ENCODE data around the gene SLC25A22.
A peak's percentile ranks its signal among the peaks of the same experiment; 100 is the strongest.

Gene SLC25A22

DNA sequence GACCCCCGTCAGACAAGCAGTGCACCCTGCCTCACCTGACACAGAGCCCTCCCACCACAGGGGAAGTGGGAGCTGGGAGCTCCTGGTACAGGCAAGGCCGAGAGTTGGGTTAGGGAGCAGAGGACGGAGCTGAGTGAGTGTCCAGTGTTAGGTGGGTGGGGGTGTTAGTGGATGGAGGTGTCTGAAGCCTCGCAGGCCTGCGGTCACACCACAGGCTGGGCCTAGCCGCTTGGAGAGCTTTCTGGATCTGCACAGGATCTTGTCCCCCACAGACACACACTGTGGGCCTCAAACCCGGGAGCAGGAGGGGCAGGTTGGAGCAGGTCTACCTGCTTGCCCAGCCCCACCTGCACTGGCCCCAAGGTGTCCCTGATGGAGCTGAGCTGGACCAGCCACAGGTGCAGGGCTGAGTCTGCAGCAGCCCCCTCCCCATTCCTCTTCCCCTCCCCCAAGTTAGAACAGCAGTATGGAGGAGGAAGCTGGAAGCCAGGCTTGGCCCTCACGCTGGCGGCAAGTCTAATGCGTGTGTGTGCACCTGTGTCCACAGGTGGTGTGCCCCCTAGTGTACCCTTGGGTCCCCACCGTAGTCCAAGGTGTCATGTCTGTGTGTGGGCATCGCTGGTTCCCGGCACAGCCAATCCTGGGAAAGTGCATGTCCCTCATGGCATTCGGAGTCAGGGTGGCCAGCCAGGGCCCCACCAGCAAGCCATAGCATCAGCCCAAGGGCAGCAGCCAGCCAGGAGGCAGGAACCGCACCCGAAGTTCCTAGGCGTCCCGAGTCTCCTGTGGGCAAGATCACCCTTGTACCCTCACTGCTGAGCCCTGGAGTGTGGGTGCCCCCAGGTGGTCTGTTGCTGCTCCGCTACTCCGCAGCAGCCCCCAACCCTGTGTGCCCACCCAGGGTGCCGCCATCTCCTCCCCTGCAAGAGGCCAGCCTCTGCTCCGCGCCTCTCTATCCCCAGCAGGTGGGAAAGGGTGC is 18.8 kb downstream of the SLC25A22 start:
- H4K20me1 ChIP-seq (ENCODE audit: insufficient read depth): no peaks in the 10 kb centered on the region
- H3K4me2 ChIP-seq: no peak overlapping the region
- peaks cover 26% of the 10 kb centered on the region for H3K79me2 ChIP-seq (ENCODE audit: insufficient read depth, low read depth)
- no peak overlapping the region for H3K27ac ChIP-seq
- H3K36me3 ChIP-seq (ENCODE audit: insufficient read depth): no peaks in the 10 kb centered on the region
- TF ChIP-seq, protein P1, sequence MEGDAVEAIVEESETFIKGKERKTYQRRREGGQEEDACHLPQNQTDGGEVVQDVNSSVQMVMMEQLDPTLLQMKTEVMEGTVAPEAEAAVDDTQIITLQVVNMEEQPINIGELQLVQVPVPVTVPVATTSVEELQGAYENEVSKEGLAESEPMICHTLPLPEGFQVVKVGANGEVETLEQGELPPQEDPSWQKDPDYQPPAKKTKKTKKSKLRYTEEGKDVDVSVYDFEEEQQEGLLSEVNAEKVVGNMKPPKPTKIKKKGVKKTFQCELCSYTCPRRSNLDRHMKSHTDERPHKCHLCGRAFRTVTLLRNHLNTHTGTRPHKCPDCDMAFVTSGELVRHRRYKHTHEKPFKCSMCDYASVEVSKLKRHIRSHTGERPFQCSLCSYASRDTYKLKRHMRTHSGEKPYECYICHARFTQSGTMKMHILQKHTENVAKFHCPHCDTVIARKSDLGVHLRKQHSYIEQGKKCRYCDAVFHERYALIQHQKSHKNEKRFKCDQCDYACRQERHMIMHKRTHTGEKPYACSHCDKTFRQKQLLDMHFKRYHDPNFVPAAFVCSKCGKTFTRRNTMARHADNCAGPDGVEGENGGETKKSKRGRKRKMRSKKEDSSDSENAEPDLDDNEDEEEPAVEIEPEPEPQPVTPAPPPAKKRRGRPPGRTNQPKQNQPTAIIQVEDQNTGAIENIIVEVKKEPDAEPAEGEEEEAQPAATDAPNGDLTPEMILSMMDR (conservative IDR thresholded peaks at IDR 0.05; ENCODE audit: low read depth, low read length): no peak
- peaks cover 12% of the 10 kb centered on the region for H3K4me1 ChIP-seq (ENCODE audit: low read depth, poor library complexity, severe bottlenecking)
- no peak overlapping the region for H2AFZ ChIP-seq (ENCODE audit: low read depth)
- no peak overlapping the region for H3K9ac ChIP-seq
- H3K27me3 ChIP-seq (ENCODE audit: insufficient read depth, low read depth): no peaks in the 10 kb centered on the region
- no peak overlapping the region for H3K4me3 ChIP-seq (IDR thresholded peaks at IDR 0.05; ENCODE audit: insufficient read depth, low read depth, low read length)

DNA sequence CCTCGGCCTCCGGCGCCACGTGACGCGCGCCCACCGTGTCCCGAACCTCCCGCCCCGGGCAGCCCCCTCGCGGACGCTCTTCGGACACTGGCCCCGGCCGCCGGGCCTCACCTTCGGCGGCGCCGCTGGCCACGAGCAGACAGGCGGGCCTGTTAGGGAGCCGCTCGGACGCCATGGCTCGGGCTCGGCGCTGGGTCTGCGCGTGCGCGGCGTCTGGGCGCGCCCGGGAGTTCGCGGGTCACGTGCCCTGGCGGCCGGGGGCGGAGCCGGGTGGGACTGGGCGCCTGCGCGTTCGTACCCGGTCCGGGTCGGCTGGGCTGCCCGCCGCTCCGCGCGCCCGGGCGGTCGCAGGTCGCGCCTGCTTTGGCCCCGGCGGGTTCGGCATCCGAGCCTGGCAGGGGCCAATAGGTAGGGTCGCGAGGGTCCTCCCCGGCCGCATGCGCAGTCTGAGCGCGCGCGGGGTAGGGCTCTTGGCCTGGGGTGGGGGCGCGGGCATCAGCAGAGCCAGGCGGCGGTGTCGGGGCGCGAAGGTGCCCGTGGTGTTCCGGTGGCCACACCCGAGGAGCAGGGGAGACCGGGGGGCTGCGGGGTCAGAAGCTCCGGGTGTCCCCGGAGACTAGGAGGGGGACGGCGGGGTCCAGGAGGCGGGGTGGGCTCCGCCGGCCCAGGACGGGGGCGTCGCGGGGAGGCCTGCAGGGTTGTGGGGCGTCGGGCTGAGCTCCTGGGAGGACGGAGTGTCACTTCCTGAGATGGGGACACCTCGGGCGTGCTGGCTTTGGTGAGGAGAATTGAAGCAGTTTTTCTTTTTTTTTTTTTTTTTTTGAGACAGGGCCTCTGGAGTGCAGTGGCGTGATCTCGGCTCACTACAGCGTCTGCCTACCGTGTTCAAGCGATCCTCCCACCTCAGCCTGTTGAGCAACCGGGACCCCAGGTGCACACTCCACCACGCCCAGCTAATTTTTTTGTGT is 20.5 kb downstream of the SLC25A22 start, which contains the start of gene GATD1:
Gene GATD1, minus strand, starts transcription at position 200 of the 968 bp plus-strand sequence. Its CDS starts 25 bp downstream, at position 175.
- peak within 1 kb of the TSS; percentile 56 for H3K27ac ChIP-seq
- H3K9ac ChIP-seq: peak within 1 kb of the TSS; percentile 88
- H3K4me2 ChIP-seq: peak within 1 kb of the TSS; percentile 76
- peak within 1 kb of the TSS; percentile 59; the same call in 1 of the 2 replicates for H2AFZ ChIP-seq (ENCODE audit: low read depth)
- peaks cover 42% of the 10 kb centered on the region for H3K79me2 ChIP-seq (ENCODE audit: insufficient read depth, low read depth)
- peaks cover 12% of the 10 kb centered on the region for H3K4me1 ChIP-seq (ENCODE audit: low read depth, poor library complexity, severe bottlenecking)
- no peaks in the 10 kb centered on the region for H3K27me3 ChIP-seq (ENCODE audit: insufficient read depth, low read depth)
- no peak within 1 kb of the TSS for H3K4me3 ChIP-seq (IDR thresholded peaks at IDR 0.05; ENCODE audit: insufficient read depth, low read depth, low read length)
- no peaks in the 10 kb centered on the region for H4K20me1 ChIP-seq (ENCODE audit: insufficient read depth)
- TF ChIP-seq, protein P1 (conservative IDR thresholded peaks at IDR 0.05; ENCODE audit: low read depth, low read length): no peak
- H3K36me3 ChIP-seq (ENCODE audit: insufficient read depth): no peaks in the 10 kb centered on the region

DNA sequence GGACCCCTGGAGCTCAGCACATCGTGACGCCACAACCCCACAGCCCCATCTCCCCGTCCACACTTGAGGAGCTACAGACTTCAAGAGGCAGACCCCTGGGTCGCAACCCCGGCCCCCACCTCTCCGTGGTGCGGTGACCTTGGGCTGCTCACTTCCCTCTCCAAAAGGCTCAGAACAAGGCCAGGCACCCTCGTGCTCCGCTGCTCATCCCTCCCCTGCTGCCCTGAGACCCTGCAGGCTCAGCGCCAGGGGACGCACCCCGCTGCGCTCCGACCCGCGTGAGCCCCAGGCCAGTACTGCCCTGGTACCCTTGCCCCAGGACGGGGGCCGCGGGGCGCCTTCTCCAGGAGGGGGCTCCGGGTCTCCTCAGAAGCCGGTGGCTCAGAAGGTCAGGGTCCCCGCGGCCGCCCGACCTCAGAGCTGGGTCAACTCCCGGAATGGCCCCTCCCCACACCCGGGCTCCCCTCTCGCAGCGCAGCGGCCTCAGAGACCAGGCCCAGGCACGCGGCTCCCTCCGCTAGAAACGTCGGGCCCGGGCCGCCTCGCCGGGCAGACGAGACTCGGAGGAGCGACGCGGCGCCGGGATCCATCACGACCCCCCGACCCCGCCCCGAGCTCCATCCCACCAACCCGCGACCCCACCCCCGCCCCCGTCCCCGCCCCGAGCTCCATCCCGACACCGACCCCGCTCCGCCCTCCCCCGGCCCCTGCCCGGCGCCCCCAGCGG is 21.4 kb downstream of the SLC25A22 start:
- Histone ChIP-seq H3K27me3 (ENCODE audit: insufficient read depth, low read depth) (no peaks in the 10 kb centered on the region), H3K27ac (peak overlapping the region; percentile 56), H3K4me1 (ENCODE audit: low read depth, poor library complexity, severe bottlenecking) (peaks cover 12% of the 10 kb centered on the region), H3K9ac (peak overlapping the region; percentile 88), H4K20me1 (ENCODE audit: insufficient read depth) (no peaks in the 10 kb centered on the region), H3K79me2 (ENCODE audit: insufficient read depth, low read depth) (peaks cover 42% of the 10 kb centered on the region), H2AFZ (ENCODE audit: low read depth) (no peak overlapping the region), H3K4me2 (peak overlapping the region; percentile 76), H3K36me3 (ENCODE audit: insufficient read depth) (no peaks in the 10 kb centered on the region), H3K4me3 (IDR thresholded peaks at IDR 0.05; ENCODE audit: insufficient read depth, low read depth, low read length) (no peak overlapping the region)
- TF ChIP-seq, protein P1 (conservative IDR thresholded peaks at IDR 0.05; ENCODE audit: low read depth, low read length): no peak

DNA sequence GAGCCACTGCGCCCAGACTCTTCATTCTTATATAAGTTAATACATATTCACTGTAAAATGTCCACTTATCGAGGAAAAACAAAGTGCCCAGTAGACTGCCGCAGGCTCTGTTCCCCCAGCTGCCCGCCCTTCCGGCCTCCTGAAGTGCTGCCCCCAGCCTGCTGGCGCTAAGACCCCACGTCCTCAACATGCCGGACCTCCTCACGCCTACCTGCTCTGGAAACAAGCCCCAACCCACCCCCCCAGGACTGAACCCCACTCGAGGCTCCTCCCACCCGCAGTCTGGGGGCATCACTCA is 21.9 kb downstream of the SLC25A22 start:
- peak overlapping the region; percentile 88 for H3K9ac ChIP-seq
- no peaks in the 10 kb centered on the region for H3K27me3 ChIP-seq (ENCODE audit: insufficient read depth, low read depth)
- peak overlapping the region; percentile 56; the same call in 1 of the 2 replicates for H3K27ac ChIP-seq
- peaks cover 12% of the 10 kb centered on the region for H3K4me1 ChIP-seq (ENCODE audit: low read depth, poor library complexity, severe bottlenecking)
- peaks cover 42% of the 10 kb centered on the region for H3K79me2 ChIP-seq (ENCODE audit: insufficient read depth, low read depth)
- H3K36me3 ChIP-seq (ENCODE audit: insufficient read depth): no peaks in the 10 kb centered on the region
- peak overlapping the region; percentile 76 for H3K4me2 ChIP-seq
- H2AFZ ChIP-seq (ENCODE audit: low read depth): no peak overlapping the region
- H3K4me3 ChIP-seq (IDR thresholded peaks at IDR 0.05; ENCODE audit: insufficient read depth, low read depth, low read length): no peak overlapping the region
- no peaks in the 10 kb centered on the region for H4K20me1 ChIP-seq (ENCODE audit: insufficient read depth)
- TF ChIP-seq, protein P1 (conservative IDR thresholded peaks at IDR 0.05; ENCODE audit: low read depth, low read length): no peak
